A375 (cell line): Measurements from ENCODE around the gene RBM25. TPM values are rescaled to one million over a fixed set of nuclear protein-coding genes. Genes with fewer than 3 reads are reported as not detected.

Experiments
- small RNA-seq: library from RNA; depleted of rRNA; stranded (forward); fragments of <200 nt; gene quantifications from one replicate; pipeline ENCODE3, GENCODE V24; 2014
- total RNA-seq: library from RNA; depleted of rRNA; stranded (reverse); fragments of >200 nt; shearing (Covaris generic); gene quantifications from 2 replicates; pipeline ENCODE4 v1.2.3, GENCODE V29; 2014; rRNA removed

Gene RBM25
- total RNA-seq = 35.5 and 41.7 TPM in 2 replicates

DNA sequence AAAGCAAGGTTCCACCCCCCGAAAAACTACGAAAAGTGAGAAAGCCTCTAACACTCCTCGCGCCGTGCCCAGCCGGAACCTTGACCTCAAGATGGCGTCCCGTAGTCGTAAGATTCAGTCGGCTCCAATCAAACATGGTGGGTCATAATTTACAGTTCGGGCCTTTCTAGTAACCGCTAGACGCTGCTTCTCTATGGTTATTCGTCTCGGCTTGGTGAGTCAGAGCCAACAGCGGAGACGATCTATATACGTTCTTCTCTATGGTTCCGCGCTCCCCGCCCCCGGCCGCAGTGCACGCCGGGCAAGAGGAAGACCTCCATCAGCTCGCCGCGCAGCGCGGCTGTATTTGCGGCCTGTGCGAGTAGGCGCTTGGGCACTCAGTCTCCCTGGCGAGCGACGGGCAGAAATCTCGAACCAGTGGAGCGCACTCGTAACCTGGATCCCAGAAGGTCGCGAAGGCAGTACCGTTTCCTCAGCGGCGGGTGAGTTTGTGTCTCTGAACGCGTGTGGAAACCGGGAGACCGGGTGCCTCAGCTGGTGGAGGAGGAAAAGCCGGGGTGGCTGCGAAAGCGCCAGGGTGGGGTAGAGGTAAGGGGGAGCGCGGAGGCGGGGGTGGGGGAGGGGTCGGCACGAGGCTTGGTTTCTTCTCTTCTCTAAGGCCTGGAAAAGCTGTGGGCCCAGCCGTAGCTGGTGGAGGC lies at the start of gene RBM25:
TSS of gene RBM25 (plus strand) at position 311 of the 698 bp plus-strand sequence. CDS start 13,108 bp downstream, outside the sequence.

DNA sequence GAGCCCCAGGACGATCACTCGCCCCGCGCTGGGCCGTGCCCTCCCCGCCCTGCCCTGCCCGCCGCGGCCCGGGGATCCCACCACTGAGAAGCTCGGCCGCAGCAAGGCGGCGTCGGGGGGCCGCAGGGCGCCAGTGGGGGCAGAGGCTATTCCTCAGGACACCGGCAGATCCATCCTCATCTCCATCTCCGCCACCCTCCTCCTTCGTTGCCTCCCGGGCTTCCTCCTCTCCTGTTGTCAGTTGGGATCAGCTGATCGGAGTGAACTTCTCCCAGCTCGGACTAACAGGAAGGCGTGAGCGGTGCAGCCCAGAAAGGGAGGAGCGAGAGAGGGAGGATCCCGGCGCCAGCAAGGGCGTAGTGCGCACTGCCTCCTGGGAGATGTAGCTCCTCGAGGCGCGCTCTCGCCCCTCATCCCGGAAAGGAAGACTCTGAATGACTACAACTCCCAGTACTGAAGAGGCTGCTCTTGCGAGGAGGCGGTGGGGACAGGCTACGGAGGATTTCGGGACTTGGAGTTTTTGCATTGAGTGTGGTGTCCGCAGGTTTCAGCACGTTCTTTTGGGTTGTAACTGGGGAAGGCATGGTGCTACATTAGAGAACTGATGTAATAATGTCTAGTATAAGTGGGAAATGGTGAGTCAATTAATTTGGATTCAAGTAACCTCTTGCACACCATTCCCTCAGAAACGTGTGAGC lies 31.3 kb upstream of the RBM25 start, which contains the start of gene ZFYVE1:
TSS of gene ZFYVE1 (minus strand) at position 262 of the 698 bp plus-strand sequence. CDS start 2,598 bp downstream, outside the sequence.

GRCh38 chr14:73136387-73137225 lies 78.3 kb downstream of the RBM25 start, which contains the start of gene PSEN1:
TSS of gene PSEN1 (plus strand) at chr14:73136507. CDS start at chr14:73148020, 11,513 bp downstream.

Small RNAs within 50 kb of the gene (small RNA-seq; reads per million reads assigned to genes)
- not detected for gene RN7SL586P

Other genes starting within 250 kb of the RBM25 start
- 0.60 and 1.6 TPM in 2 replicates for gene DPF3, start 164.4 kb upstream of the RBM25 start, total RNA-seq
- 15.9 and 20.6 TPM in 2 replicates for gene DCAF4, start 132.1 kb upstream of the RBM25 start, total RNA-seq
- 3.9 and 4.5 TPM in 2 replicates for gene ZFYVE1, start 31.4 kb upstream of the RBM25 start, total RNA-seq
- gene PSEN1, start 78.0 kb downstream of the RBM25 start, total RNA-seq = 18.7 and 21.1 TPM in 2 replicates
- gene PAPLN, start 179.0 kb downstream of the RBM25 start, total RNA-seq = 4.2 and 4.4 TPM in 2 replicates